ENCODE data around the gene TOP2A. TPM values are rescaled to one million over a fixed set of nuclear protein-coding genes. Genes with fewer than 3 reads are reported as not detected.

TOP2A gene
- total and polyA plus RNA-seq, 9 of the 15 experiments (the other 6 are each of a cell fraction or from before 2014, with no cell fraction given), result 133 to 347 (median 259) TPM

GRCh38 chr17:40355804-40356758, 61.6 kb downstream of the TOP2A start:
- POLR2A ChIA-PET, result no interaction called here
- WGBS (ENCODE audit: insufficient coverage, low coverage, missing lambda C conversion rate), result 75% methylated on average over 8 of the region's 33 CpGs

More at GRCh38 chr17:40355804-40356758, 61.6 kb downstream of the TOP2A start:
- BruUV-seq (replicated peaks), result no TSS peak
- no peak for FAIRE-seq
- Histone ChIP-seq H3K9ac (ENCODE audit: insufficient read depth in 1 of 2, low read depth in 2 of 2, low read length in 2 of 2) (no peak overlapping the region; a peak in 1 of 4 replicates), H2AFZ (ENCODE audit: low read depth, low read length) (no peak overlapping the region), H3K4me2 (ENCODE audit: insufficient read depth, low read length) (no peak overlapping the region), H3K4me1 (replicated peaks in 1 of 2; ENCODE audit: control insufficient read depth in 2 of 2, insufficient read depth in 2 of 2, low read length in 2 of 2) (peaks cover 0 to 54% of the 10 kb centered on the region in 2 experiments; a peak in 3 of 5 replicates), H4K20me1 (replicated peaks; ENCODE audit: control insufficient read depth, insufficient read depth, low read length) (no peaks in the 10 kb centered on the region), H3K79me2 (ENCODE audit: control insufficient read depth, insufficient read depth, low read length) (no peaks in the 10 kb centered on the region), H3K36me3 (ENCODE audit: control insufficient read depth, insufficient read depth, low read length) (peaks cover 40% of the 10 kb centered on the region; the same call in 2 of the 3 replicates), H3K27me3 (ENCODE audit: control insufficient read depth in 2 of 2, insufficient read depth in 2 of 2, low read length in 2 of 2) (no peaks in the 10 kb centered on the region), H3K9me1 (ENCODE audit: control insufficient read depth, insufficient read depth, low read length) (no peaks in the 10 kb centered on the region), H3K27ac (ENCODE audit: extremely low read depth, low read depth, low read length) (no peak overlapping the region), H3K4me3 (no peak overlapping the region), H3K9me3 (replicated peaks; ENCODE audit: control insufficient read depth, insufficient read depth, low read depth, low read length) (no peaks in the 10 kb centered on the region)
- TF ChIP-seq NRF1 (conservative IDR thresholded peaks at IDR 0.05 in 1 of 2, IDR thresholded peaks at IDR 0.05 in 1 of 2), result no peak
- TF ChIP-seq, protein P1, sequence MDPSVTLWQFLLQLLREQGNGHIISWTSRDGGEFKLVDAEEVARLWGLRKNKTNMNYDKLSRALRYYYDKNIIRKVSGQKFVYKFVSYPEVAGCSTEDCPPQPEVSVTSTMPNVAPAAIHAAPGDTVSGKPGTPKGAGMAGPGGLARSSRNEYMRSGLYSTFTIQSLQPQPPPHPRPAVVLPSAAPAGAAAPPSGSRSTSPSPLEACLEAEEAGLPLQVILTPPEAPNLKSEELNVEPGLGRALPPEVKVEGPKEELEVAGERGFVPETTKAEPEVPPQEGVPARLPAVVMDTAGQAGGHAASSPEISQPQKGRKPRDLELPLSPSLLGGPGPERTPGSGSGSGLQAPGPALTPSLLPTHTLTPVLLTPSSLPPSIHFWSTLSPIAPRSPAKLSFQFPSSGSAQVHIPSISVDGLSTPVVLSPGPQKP (CRISPR knock-in tag; IDR thresholded peaks at IDR 0.05), result no peak
- no peak for TF ChIP-seq TEAD1 (CRISPR knock-in tag; IDR thresholded peaks at IDR 0.05)
- no peak for ATAC-seq
- DNase-seq (ENCODE audit: extremely low read depth in 1 of 4, low spot score in 3 of 4), result no peak
- CTCF ChIA-PET (ENCODE audit: low intra/inter-chr PET ratio), result interaction anchor here (1.1 to 2.6 kb wide), 2 partner anchors 54 to 178 kb away, joined by 3 to 90 read pairs; no protein-coding TSS in a partner anchor
- in situ Hi-C loops (cut with MboI) (loop anchor here (10.0 kb wide), 1 partner anchor 341 kb away; the partner anchor contains the start of gene CSF3), intact Hi-C loops (cut with micrococcal nuclease) (loop anchor here (1.0 to 10.0 kb wide), 5 partner anchors 53 to 341 kb away; partner anchors contain the start of genes CSF3 and IGFBP4)
